IPS DF 19.7 (cell line): ENCODE data around the gene PCBP3.
"Not testable (repeated sequence)": the region's sequence is repeated elsewhere in the genome, so short reads cannot be mapped to it uniquely, and the experiment has no call there.

Experiments used
- DNase-seq: peaks from one replicate; pipeline ENCODE4 v3.0.0-alpha.2; 2013; ENCODE audit warnings: low read depth, low spot score

The PCBP3 gene

DNA sequence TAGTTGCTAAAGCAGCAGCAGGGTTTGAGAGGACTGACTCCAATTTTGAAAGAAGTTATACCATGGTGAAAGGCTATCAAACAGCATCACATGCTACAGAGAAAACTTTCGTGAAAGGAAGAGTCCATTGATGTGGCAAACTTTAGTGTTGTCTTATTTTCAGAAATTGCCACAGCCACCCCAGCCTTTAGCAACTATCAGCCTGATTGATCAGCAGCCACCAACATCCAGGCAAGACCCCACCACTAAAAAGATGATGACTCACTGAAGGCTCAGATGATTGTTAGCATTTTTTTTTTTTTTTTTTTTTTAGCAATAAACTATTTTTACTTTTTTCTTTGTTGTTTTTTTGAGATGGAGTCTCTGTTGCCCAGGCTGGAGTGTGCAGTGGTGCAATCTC is 35.3 kb downstream of the PCBP3 start:
- not testable (repeated sequence) for DNase-seq

DNA sequence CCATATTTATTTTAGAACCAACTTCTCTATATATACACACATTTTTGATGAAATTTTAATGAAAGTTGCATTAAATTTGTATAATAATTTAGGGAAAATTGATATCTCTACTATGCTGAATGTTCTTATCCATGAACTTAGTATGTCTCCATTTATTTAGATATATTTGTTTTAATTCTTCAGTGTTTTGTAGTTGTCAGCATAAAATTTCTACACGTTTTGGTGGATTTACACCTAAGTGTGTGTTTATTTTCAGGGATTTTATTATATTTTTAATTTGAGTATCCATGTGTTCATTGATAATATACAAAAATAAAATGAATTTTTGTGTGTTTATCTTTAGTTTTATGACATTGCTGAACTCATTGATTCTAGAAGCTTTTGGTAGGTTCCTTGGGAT is 36.7 kb downstream of the PCBP3 start:
- DNase-seq, result no peak

GRCh38 chr21:45695086-45695485 is 51.6 kb downstream of the PCBP3 start:
- peak; percentile 20 for DNase-seq

GRCh38 chr21:45698493-45699184 is 55.1 kb downstream of the PCBP3 start:
- DNase-seq, result no peak

DNA sequence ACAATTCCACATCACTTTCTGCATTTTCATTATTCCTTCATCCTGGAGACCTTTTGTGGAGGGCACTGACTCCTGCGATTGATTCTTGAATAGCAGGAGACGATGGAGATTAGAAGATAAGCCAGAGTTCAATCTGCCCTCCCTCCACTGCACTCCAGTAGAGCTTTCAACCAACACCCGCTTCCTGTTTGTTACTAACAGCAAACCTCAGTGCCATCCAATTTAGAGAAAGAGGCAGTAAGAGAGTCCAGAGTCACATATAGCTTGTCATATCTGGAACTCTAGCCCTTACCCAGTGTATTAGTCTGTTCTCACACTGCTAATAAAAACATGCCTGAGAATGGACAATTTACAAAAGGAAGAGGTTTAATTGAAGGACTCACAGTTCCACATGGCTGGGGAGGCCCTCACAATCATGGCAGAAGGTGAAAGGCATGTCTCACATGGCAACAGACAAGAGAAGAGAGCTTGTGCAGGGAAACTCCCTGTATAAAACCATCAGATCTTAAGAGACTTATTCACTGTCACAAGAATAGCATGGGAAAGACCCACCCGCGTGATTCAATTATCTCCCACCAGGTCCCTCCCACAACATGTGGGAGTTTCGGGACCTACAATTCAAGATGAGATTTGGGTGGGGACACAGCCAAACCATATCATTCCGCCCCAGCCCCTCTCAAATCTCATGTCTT is 55.9 kb downstream of the PCBP3 start:
- no peak for DNase-seq

DNA sequence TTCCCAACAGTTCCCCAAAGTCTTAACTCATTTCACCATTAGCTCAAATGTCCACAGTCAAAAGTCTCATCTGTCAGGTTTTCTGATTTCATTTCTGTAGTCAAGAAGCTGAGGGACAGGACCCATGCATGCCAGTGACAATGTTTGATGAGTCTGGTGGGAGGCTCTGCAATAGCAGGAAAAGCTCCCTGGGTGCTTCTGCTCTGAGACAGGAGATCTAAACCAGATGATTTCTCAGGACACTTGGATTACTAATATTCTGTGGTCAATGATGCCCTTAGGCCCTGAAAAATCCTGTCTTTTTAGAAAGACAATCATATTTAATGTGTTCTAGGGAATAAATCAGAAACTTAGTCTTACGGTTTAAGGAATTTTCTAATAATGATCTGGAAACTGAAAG is 56.4 kb downstream of the PCBP3 start:
- no peak for DNase-seq

DNA sequence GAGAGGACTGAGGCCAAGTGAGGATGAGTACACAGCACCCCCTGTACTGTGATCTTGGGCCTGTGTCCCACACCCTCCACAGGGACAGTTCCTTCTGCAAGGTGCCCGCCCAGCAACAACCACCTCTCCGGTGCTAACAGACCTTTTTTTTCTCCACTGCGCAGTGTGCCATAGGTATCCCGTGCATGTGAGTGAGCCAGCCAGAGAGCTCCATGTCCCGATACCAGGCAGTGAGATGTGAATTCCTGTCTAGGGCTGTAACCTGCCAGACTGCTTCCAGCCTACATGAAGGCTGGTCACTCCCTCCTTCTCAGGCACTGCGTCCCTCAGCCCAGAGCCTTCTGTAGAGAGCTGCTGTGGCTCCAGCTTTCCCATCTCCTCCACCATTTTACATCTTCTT is 56.9 kb downstream of the PCBP3 start:
- no peak for DNase-seq

DNA sequence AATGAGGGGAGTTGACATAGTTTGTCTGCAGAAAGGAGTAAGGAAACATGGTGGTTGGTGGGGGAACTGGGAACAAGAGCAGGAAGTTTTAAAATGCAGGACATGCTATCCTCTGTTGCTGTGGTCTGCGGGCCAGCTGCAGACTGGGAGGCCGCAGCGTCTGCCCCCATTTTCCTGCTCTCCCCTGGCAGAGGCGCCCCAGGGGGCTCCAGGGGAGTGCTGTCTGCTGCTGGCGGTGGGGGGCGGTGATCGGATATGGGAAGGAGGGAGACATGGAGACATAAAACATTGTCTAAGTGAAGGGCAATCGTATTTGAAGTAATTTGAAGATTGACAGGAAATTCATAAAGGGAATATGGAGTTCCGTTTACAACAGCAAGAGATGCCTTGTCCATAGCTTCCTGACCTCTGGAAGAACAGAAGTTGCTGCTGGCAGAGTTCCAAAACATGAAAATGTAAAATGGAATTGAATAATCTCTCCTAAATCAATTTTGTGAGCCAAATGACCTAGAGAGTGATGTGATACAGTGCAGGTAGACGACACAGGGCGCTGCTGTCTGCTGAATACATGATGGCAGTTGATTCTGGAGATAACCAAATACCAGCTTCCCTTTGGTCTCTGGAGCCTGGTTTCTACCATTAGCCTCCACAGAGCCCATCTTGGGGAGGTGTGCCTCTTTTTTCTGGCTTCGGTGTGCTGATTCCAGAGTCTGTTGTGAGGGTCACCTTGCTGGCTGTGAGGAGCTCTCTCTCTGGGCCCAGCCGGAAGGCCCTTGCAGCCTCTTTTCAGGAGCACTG is 61.0 kb downstream of the PCBP3 start:
- DNase-seq, result no peak

GRCh38 chr21:45706299-45706698 is 62.8 kb downstream of the PCBP3 start:
- DNase-seq, result no peak

DNA sequence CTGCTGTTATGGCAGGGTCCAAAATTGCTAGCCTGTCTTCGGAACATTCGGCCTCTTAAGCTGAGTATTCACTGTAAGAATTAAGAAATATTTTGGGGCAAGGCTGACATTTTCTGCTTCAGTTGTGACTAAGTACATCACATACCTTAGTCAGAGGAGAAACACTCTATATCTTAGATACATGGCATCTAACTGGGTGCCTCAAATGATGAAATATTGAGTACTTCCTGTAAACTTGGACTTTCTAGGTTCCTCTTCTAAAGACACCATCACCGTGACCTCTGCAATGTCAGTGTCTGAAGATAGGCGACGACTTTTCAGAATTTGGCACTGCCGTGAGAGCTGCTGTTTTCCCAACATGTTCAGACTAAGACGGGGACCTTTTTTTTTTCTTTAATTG is 65.6 kb downstream of the PCBP3 start:
- DNase-seq, result no peak

DNA sequence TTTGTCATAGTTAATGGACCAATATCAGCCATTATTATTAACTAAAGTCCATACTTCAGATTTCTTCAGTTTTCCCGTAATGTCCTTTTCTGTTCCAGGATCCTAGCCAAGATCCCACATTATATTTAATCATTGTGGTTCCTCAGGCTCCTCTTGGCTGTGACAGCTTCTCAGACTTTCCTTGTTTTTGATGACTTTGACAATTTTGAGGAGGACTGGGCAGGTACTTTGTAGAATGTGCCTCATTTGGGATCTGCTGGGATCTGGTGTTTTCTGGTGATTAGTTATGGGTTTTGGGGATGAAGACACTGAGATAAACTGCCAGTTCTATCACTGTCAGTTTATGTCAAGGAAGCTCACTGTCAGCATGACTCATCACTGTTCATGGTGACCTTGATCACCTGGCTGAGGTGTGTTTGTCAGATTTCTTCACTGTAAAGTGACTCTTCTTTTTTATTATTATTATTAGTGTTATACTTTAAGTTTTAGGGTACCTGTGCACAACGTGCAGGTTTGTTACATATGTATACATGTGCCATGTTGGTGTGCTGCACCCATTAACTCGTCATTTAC is 66.3 kb downstream of the PCBP3 start:
- no peak for DNase-seq

- DNase-seq, result not testable (repeated sequence)
Observed at GRCh38 chr21:45710306-45710705, 66.8 kb downstream of the PCBP3 start.

GRCh38 chr21:45713613-45714012 is 70.1 kb downstream of the PCBP3 start:
- no peak for DNase-seq

- no peak for DNase-seq
Observed at GRCh38 chr21:45715441-45715840, 71.9 kb downstream of the PCBP3 start.

- no peak for DNase-seq
Observed at GRCh38 chr21:45718413-45718812, 74.9 kb downstream of the PCBP3 start.

DNA sequence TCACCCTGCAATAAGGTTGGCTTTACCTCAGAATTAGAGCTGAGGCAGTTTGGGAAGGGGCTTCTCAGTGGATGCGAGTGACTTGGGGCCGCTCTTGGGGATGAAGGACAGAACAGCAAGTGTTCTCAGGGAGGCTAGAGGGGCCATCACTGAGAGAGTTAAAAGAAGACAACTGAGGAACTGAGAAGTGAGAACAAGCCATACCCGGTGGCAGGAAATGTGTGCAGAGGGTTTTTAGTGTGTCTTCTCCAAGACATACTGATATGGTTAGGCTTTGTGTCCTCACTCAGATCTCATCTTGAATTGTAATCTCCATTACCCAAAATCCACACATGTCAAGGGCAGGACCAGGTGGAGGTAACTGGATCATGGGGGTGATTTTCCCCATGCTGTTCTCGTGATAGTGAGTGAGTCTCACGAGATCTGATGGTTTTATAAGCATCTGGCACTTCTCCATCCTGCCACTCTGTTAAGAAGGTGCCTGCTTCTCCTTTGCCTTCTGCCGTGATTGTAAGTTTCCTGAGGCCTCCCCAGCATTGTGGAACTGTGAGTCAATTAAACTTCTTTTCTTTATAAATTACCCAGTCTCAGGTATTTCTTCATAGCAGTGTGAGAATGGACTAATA is 75.8 kb downstream of the PCBP3 start:
- no peak for DNase-seq

- not testable (repeated sequence) for DNase-seq
Observed at GRCh38 chr21:45720204-45720603, 76.7 kb downstream of the PCBP3 start.

- no peak for DNase-seq
Observed at GRCh38 chr21:45721671-45722070, 78.1 kb downstream of the PCBP3 start.

DNA sequence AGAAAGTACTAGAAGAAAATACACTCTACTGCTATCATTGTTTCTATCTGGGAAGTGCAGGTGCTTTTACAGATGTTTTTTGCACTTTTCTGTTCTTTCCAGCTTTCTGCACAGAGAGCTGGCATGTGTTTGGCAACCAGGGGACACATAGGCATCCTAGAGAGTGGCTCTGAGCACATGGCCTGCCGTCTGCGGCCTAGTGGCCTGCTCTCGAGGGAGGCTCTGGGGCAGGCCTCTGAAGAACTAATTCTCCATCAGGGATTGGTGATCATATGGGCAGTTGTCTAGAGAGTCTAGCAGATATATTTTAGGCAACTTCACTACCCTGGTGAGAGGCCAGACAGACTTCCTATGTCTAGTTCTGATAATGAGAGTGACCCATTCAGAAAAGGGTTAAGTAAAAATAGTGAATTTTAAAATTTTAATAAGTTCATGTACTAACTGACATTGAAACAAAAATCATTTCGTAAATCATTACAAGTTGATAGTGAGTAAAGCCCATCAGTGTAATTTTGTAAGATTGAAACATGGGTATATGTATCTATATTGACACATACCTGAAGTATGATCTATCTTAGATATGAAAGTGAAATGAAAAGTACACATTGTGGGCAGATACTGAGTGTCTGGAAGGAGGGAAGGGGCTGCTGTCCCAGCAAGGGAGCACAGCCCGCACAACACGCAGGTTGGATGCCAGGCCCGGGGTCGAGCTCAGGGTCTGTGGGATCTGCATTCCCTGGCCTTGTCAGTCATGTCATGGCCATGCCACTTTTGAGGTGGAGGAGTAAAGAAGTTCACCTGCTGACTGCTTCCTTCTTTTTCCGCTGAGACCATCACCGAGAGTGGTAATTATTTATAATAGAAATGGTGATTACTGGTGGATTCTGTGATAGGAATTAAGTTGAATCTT is 79.8 kb downstream of the PCBP3 start:
- DNase-seq, result no peak

DNA sequence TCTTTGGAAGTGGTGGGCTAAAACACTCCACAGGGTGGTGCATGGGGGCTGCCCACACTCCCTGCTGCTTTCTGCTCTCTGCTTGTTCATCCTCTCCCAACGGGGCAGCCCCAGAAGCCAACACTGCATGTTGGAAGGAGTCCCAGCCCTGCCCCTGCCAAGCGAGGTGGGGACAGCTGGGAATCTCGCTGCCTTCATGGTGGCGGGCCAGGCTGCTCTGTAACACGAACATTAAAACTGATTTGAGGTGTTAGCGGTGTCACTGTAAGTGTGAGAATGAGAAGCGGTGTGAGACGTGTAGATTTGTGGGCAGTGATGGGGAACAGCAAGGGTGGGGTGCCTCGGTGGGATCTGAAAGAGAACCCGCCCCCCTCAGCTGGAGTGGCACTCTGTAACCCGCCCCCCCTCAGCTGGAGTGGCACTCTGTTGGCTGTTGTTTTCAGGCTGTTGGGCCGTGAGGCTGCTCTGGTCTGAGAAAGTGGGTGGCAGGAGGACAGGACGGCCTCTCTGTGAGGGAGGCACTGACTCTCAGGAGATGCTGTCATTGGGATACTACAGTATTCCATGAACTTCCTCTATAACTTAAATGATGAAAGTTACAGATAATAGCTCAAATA is 80.9 kb downstream of the PCBP3 start:
- no peak for DNase-seq
